SHP77 treated with DMSO at 0.1 percent for 48 hours (cell line): ENCODE data around the gene THSD4.

Experiments used
- DNase-seq: peaks from one replicate; lab custom pipeline; 2025; lab: John Stamatoyannopoulos, UW

THSD4 gene

GRCh38 chr15:71225851-71226250, 110.6 kb downstream of the THSD4 start:
- no peak for DNase-seq

GRCh38 chr15:71226536-71227455, 111.5 kb downstream of the THSD4 start:
- DNase-seq, result no peak

- no peak for DNase-seq
Measured at GRCh38 chr15:71228403-71228802, 113.1 kb downstream of the THSD4 start.

- no peak for DNase-seq
Measured at GRCh38 chr15:71230303-71230702, 115.0 kb downstream of the THSD4 start.

GRCh38 chr15:71231758-71232157, 116.5 kb downstream of the THSD4 start:
- DNase-seq, result no peak

GRCh38 chr15:71232411-71232810, 117.1 kb downstream of the THSD4 start:
- DNase-seq, result no peak

GRCh38 chr15:71237456-71238188, 122.4 kb downstream of the THSD4 start:
- no peak for DNase-seq

- no peak for DNase-seq
Measured at GRCh38 chr15:71238926-71239325, 123.7 kb downstream of the THSD4 start.

GRCh38 chr15:71239592-71240364, 124.5 kb downstream of the THSD4 start:
- no peak for DNase-seq

- DNase-seq, result no peak
Measured at GRCh38 chr15:71242292-71242691, 127.0 kb downstream of the THSD4 start.

GRCh38 chr15:71244250-71244649, 129.0 kb downstream of the THSD4 start:
- DNase-seq, result no peak

GRCh38 chr15:71245588-71245987, 130.3 kb downstream of the THSD4 start:
- no peak for DNase-seq

- DNase-seq, result no peak
Measured at GRCh38 chr15:71248386-71248785, 133.1 kb downstream of the THSD4 start.

- no peak for DNase-seq
Measured at GRCh38 chr15:71249986-71250385, 134.7 kb downstream of the THSD4 start.

GRCh38 chr15:71250936-71251583, 135.8 kb downstream of the THSD4 start:
- no peak for DNase-seq

- DNase-seq, result no peak
Measured at GRCh38 chr15:71251584-71252043, 136.3 kb downstream of the THSD4 start.

- no peak for DNase-seq
Measured at GRCh38 chr15:71252044-71252739, 136.9 kb downstream of the THSD4 start.

GRCh38 chr15:71252740-71253047, 137.4 kb downstream of the THSD4 start:
- no peak for DNase-seq

GRCh38 chr15:71254491-71254890, 139.2 kb downstream of the THSD4 start:
- DNase-seq, result no peak

GRCh38 chr15:71256934-71257664, 141.8 kb downstream of the THSD4 start:
- DNase-seq, result no peak

- DNase-seq, result no peak
Measured at GRCh38 chr15:71259866-71260265, 144.6 kb downstream of the THSD4 start.
